Ovary (tissue), 9 donors: ENCODE data around the gene SNHG17. TPM values are rescaled to one million over a fixed set of nuclear protein-coding genes. Genes with fewer than 3 reads are reported as not detected.

Experiments used
- DNase-seq, 5 donors: peaks; one replicate each; pipeline ENCODE4 v3.0.0-alpha.2; 2019 to 2020
- H3K27ac ChIP-seq, 2 donors: fragments of 200-600 bp; one replicate each; pipeline versions ENCODE4 v1.5.1 to v1.8.0; 2019 to 2022
- H3K27me3 ChIP-seq: fragments of 200-600 bp; one replicate; pipeline ENCODE4 v1.8.0; 2022
- H3K36me3 ChIP-seq: fragments of 200-600 bp; sonication (generic); one replicate; pipeline ENCODE4 v1.5.1; 2019
- H3K4me1 ChIP-seq: one replicate; pipeline ENCODE4 v1.8.1; 2013; ENCODE audit warnings: mild to moderate bottlenecking, moderate library complexity; ENCODE audit not compliant: insufficient read depth
- H3K4me3 ChIP-seq: fragments of 200-600 bp; sonication (generic); one replicate; pipeline ENCODE4 v1.5.1; 2017
- H3K9me3 ChIP-seq, 2 donors: fragments of 200-600 bp in 1 of 2; sonication (generic) in 1 of 2; one replicate each; pipeline versions ENCODE4 v1.5.1 to v1.8.1; 2013 to 2019; ENCODE audit warnings: mild to moderate bottlenecking in 1 of 2, moderate library complexity in 1 of 2
- EP300 ChIP-seq: sonication (generic); formaldehyde crosslinking; IDR thresholded peaks from one replicate; pipeline ENCODE4 v1.6.1; 2017; ENCODE audit warnings: antibody characterized with exemption
- POLR2A ChIP-seq: fragments of 450-650 bp; IDR thresholded peaks from one replicate; pipeline ENCODE4 v1.6.1; 2017; ENCODE audit warnings: antibody characterized with exemption, mild to moderate bottlenecking, moderate library complexity
- WGBS, 3 donors: extraction: QIAGEN DNeasy Blood & Tissue Kit in 1 of 3; methylation state at CpG; one replicate each; pipeline versions ENCODE4 v1.1.5 to v1.1.7; 2013 to 2017; 5-methylcytosine and 5-hydroxymethylcytosine counted together
- intact Hi-C, 4 donors: fragments of 100-400 bp; cut with DNase I; formaldehyde crosslinking; loops; one replicate each; pipeline versions ENCODE4 v1.11.0 to v1.15.1; 2022 to 2023
- polyA plus RNA-seq, 2 donors: library from polyadenylated mRNA; stranded (reverse); fragments of 200-250 nt in 1 of 2; fragments of 350-450 nt in 1 of 2; fragmentation: Illumina TruSeq in 1 of 2; extraction: RNeasy Lipid Tissue Mini Kit (QIAGEN cat#74804) in 1 of 2; gene quantifications; one replicate each; pipeline ENCODE4 v1.2.3, GENCODE V29; 2013 to 2014
- total RNA-seq, 7 donors: library from RNA; depleted of rRNA in 2 of 7; stranded (reverse); fragments of >200 nt in 2 of 7; fragmentation: NEBNext Ultra II Directional in 3 of 7; extraction: Animal tissue kit (Norgen Biotek cat#: 25700) in 3 of 7; gene quantifications; one replicate each; pipeline versions ENCODE4 v1.1.0 to v1.2.4, GENCODE V29; 2016 to 2023
- TF ChIP-seq, protein P1 (sequence below), 3 donors: fragments of 450-650 bp in 2 of 3; fragments of 200-600 bp in 1 of 3; IDR thresholded peaks; one replicate each; pipeline versions ENCODE4 v1.5.1 to v1.8.0; 2016 to 2022; ENCODE audit warnings: antibody characterized with exemption in 3 of 3, mild to moderate bottlenecking in 1 of 3
- donor health status: DM: no; HTN: no; CAD: no; lungs with moderate emphysema.
- donor health status: DM: no; HTN: no; CAD: no.
- donor health status: Bipolar disorder and iron deficiency.
- donor health status: DM: yes; HTN: yes; CAD: no.
- donor health status: DM: no; HTN: no; CAD: no.
- donor health status: DM: yes; HTN: yes; CAD: no.

The SNHG17 gene
- total and polyA plus RNA-seq, 9 donors = 22.8 to 72.2 (median 40.1) TPM

DNA sequence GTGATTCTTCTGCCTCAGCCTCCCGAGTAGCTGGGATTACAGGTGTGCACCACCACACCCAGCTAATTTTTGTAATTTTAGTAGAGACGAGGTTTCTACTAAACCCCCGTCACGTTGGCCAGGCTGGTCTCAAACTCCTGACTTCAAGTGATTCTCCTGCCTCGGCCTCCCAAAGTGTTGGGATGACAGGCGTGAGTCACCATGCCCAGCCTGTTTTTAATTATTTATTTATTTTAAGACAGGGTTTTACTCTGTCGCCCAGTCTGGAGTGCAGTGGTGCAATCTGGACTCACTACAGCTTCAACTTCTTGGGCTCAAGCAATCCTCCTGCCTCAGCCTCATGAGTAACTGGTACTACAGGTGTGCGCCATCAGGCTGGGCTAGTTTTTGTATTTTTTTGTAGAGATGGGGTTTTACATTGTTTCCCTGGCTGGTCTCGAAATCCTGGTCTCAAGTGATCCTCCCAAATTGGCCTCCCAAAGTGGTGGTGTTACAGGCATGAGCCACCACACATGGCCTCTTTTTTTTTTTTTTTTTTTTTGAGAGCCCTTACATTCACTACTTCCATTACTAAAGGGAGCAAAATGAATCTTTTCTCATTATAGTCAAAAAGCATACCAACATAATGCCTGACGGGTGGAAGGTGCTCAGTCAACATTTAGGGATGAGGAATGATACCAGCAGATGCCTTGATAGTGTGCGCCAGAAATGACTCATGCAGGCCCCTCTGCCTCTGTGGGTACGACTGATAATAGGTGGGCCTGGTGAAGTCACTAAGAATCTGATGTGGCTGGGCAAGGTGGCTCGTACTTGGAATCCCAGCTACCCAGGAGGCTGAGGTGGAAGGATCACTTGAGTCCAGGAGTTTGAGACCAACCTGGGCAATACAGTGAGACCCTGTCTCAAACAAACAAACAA is 19.7 kb upstream of the SNHG17 start:
- H3K9me3 ChIP-seq = no peaks in the 10 kb centered on the region
- 91 to 94% (median 92%) methylated on average over 13 of the region's 13 CpGs for WGBS, 3 donors
- H3K4me3 ChIP-seq = no peak overlapping the region
- TF ChIP-seq, protein P1, sequence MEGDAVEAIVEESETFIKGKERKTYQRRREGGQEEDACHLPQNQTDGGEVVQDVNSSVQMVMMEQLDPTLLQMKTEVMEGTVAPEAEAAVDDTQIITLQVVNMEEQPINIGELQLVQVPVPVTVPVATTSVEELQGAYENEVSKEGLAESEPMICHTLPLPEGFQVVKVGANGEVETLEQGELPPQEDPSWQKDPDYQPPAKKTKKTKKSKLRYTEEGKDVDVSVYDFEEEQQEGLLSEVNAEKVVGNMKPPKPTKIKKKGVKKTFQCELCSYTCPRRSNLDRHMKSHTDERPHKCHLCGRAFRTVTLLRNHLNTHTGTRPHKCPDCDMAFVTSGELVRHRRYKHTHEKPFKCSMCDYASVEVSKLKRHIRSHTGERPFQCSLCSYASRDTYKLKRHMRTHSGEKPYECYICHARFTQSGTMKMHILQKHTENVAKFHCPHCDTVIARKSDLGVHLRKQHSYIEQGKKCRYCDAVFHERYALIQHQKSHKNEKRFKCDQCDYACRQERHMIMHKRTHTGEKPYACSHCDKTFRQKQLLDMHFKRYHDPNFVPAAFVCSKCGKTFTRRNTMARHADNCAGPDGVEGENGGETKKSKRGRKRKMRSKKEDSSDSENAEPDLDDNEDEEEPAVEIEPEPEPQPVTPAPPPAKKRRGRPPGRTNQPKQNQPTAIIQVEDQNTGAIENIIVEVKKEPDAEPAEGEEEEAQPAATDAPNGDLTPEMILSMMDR (IDR thresholded peaks at IDR 0.05) = no peak
- TF ChIP-seq POLR2A = no peak
- no peak for TF ChIP-seq EP300
- DNase-seq = no peak
- intact Hi-C loops = no loop called here
- H3K4me1 ChIP-seq = no peaks in the 10 kb centered on the region
- H3K36me3 ChIP-seq = no peaks in the 10 kb centered on the region
- H3K27ac ChIP-seq = no peak overlapping the region
- no peaks in the 10 kb centered on the region for H3K27me3 ChIP-seq

DNA sequence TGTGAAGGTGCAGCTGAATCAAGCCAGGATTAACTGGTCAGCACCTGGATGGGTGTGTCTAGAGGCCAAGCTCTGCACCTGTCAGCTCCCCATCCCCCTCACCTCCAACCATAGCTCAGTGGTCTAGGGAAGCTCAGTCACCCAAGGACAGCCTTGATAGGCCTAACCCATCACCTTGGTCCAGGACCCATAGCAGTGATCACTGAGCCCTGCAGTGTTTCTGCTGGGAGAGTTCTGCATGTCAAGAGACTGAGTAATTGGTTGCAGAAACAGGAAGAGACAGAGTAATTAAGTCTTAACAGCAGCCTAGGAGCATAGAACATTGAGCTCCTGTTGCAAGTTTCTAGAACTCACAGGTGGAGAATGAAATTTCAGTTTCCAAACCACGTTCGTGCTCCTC is 18.8 kb upstream of the SNHG17 start:
- Histone ChIP-seq H3K27ac (no peak overlapping the region), H3K4me3 (no peak overlapping the region), H3K36me3 (no peaks in the 10 kb centered on the region), H3K9me3 (no peaks in the 10 kb centered on the region), H3K4me1 (no peaks in the 10 kb centered on the region), H3K27me3 (no peaks in the 10 kb centered on the region)
- TF ChIP-seq, protein P1 (IDR thresholded peaks at IDR 0.05) = no peak
- no peak for TF ChIP-seq POLR2A
- TF ChIP-seq EP300 = no peak
- intact Hi-C loops = no loop called here
- 91 to 94% (median 93%) methylated on average over 2 of the region's 2 CpGs for WGBS, 3 donors
- DNase-seq = peak in 1 of 5 donors; percentile 3

DNA sequence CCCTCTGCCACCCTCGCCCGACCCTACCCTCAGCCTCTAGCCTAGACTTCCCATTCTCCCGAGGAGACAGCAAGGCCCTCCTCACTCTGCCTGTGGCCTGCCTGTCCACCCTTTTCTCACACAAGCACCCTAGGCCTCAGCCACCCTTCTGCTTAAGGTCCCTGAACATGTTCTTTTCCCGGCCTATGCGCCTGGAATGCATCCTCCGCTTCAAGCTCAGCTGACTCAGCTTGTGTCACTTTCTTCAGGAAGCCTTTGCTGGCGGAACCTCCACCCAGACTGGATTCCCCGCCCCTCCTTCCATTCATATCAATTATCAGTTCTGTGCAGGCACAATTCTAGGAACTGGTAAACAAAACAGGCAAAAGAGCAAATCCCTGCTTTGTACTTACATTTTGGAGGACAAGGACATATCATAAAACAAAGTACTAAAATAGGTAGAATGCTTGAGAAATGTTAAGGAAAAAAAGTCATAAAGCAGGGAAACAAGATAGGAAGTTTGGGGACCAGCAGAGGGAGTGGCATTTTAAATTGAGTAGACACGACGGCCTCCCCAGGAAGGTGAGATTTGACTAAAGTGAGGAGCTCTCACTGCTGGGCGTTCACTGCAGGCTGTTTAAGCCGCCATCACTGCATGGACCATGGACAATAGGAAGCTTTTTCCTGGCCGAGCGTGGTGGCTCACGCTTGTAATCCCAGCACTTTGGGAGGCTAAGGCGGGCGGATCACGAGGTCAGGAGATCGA is 17.9 kb upstream of the SNHG17 start:
- Histone ChIP-seq H3K4me1 (no peaks in the 10 kb centered on the region), H3K9me3 (no peaks in the 10 kb centered on the region), H3K4me3 (no peak overlapping the region), H3K36me3 (no peaks in the 10 kb centered on the region), H3K27me3 (no peaks in the 10 kb centered on the region), H3K27ac (no peak overlapping the region)
- intact Hi-C loops = no loop called here
- DNase-seq = no peak
- TF ChIP-seq, protein P1 (IDR thresholded peaks at IDR 0.05) = no peak
- TF ChIP-seq EP300 (no peak), POLR2A (no peak)
- 87 to 90% (median 89%) methylated on average over 16 to 19 of the region's 19 CpGs for WGBS, 3 donors

DNA sequence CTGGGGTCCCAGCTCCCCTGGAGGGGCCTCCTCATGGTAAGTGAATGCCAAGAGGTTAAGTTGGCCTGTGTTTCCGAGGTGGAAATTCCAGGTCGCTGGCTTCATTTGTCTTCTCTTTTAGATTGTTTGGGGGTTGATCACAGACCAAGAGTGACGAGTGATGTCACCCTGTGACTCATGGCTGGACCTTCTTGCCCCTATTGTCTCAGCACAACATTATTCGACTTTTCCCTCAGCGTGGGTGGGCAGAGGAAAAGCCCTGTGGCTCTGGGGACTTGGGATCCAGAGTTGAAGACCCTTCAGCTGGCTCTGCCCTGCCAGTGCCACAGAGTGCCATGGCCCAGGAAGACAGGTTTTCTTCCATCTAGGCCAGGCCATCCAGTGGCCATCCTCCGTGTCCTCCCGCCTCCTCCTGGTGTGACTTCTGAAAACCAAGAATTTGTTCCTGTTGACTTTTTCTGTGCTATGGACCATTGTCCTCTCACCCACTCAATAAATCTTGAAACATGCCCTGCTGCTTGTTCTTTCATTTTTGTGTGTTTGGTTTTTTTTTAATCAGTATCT is 15.4 kb upstream of the SNHG17 start:
- H3K27me3 ChIP-seq = no peaks in the 10 kb centered on the region
- no peaks in the 10 kb centered on the region for H3K9me3 ChIP-seq
- peaks cover 2% of the 10 kb centered on the region for H3K4me1 ChIP-seq
- no peak overlapping the region for H3K27ac ChIP-seq
- no peak overlapping the region for H3K4me3 ChIP-seq
- DNase-seq = peak in 1 of 5 donors; percentile 4
- H3K36me3 ChIP-seq = no peaks in the 10 kb centered on the region
- WGBS, 3 donors = 84 to 95% (median 93%) methylated on average over 7 of the region's 7 CpGs
- TF ChIP-seq EP300 (no peak), POLR2A (no peak)
- TF ChIP-seq, protein P1 (IDR thresholded peaks at IDR 0.05) = no peak
- intact Hi-C loops = no loop called here
